ENCODE data around the gene TCF21.

DNA sequence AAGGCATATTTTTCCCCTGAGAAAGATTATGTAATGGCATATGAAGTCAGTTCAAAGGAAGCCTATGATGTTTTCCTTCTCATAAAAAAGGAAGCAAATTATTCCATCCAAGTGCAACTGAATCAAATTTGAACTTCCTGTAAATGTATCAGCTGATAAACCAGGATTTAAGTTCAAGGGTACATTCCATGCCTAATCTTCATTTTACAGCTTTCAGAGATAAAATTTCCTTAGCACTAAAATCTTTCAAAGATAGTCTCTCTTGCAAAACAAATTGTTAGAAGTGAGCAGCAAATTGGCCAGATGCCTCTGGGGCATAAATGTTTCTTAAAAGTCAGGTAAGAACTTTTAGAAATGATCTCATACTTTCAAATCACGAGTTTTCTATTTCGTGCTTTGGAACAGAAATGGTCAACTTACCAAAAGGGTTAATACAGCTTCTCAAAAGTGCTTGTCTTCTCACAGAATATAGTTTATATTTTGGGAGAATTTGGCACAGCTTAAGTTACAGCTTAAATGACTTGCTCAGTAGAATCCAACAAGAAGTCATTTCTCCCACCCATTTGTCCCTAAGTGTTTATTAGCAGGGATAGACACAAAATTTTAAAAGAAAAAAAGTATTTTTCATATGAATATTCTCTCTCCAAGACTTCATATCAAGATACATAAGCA is 2.7 kb upstream of the TCF21 start:
- TF ChIP-seq, protein P1, sequence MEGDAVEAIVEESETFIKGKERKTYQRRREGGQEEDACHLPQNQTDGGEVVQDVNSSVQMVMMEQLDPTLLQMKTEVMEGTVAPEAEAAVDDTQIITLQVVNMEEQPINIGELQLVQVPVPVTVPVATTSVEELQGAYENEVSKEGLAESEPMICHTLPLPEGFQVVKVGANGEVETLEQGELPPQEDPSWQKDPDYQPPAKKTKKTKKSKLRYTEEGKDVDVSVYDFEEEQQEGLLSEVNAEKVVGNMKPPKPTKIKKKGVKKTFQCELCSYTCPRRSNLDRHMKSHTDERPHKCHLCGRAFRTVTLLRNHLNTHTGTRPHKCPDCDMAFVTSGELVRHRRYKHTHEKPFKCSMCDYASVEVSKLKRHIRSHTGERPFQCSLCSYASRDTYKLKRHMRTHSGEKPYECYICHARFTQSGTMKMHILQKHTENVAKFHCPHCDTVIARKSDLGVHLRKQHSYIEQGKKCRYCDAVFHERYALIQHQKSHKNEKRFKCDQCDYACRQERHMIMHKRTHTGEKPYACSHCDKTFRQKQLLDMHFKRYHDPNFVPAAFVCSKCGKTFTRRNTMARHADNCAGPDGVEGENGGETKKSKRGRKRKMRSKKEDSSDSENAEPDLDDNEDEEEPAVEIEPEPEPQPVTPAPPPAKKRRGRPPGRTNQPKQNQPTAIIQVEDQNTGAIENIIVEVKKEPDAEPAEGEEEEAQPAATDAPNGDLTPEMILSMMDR (conservative IDR thresholded peaks at IDR 0.05; ENCODE audit: low read depth in 2 of 2), result no peak
- TF ChIP-seq EZH2 (IDR thresholded peaks at IDR 0.05; ENCODE audit: low read depth, unreplicated experiment), result no peak

Measured in GM23338 (cell line).